HG03354 (cell line): ENCODE measurements around the gene JPT2.

Experiments used
- ATAC-seq: cut with Tn5 transposase; IDR thresholded peaks from one replicate; pipeline ENCODE4 v1.9.1; 2021; ENCODE audit warnings: mild to moderate bottlenecking; ENCODE audit not compliant: unreplicated experiment, poor library complexity, severe bottlenecking

The JPT2 gene

GRCh38 chr16:1749152-1750117 is 71.4 kb downstream of the JPT2 start:
- ATAC-seq = no peak
